HG03066 (cell line): Measurements from ENCODE around the gene ST8SIA6.
"Not testable (repeated sequence)": the region's sequence is repeated elsewhere in the genome, so short reads cannot be mapped to it uniquely, and the experiment has no call there.

ENCODE experiments used
- ATAC-seq: cut with Tn5 transposase; IDR thresholded peaks from one replicate; pipeline ENCODE4 v1.9.1; 2021; ENCODE audit warnings: low read depth; ENCODE audit not compliant: unreplicated experiment

ST8SIA6 gene

DNA sequence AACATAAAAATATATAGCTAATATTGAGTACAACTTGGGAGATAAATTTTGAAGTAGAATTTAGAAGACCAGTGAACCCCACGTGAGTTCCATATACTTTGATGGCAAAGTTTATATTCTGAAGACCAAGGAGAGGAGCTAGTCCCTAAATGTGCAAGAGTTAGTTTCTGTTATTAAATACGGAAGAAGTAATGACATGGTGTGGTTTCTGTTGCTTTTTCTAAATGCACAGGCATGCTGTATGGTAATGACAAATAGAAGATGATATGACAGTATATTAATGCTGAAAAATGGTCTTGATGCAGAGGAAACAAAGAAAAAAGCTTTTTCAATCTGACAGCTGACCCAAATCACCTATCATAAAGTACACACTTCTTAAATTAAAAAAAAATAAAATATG lies 101.8 kb downstream of the ST8SIA6 start:
- ATAC-seq: no peak

- no peak for ATAC-seq
Observed at GRCh38 chr10:17351506-17351905, 102.9 kb downstream of the ST8SIA6 start.

DNA sequence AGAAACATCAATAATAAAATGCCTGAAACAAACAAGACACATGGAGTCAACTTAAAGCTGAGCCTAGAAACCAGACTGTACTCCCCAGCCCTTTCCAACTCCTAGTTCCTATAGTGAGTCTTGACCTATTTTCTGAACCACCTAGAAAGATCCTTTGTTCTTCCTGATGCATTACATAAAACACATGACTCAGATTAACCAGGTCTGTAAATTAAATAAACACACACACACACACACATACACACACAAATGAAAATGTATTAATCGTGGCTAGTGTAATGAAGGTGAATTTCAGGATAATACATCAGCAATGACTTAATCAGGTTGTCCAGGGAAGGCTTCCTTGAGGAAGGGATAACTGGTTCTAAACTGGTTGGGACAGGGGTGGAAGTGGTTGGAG lies 104.7 kb downstream of the ST8SIA6 start:
- no peak for ATAC-seq

GRCh38 chr10:17348501-17349349 lies 105.7 kb downstream of the ST8SIA6 start:
- ATAC-seq: no peak

DNA sequence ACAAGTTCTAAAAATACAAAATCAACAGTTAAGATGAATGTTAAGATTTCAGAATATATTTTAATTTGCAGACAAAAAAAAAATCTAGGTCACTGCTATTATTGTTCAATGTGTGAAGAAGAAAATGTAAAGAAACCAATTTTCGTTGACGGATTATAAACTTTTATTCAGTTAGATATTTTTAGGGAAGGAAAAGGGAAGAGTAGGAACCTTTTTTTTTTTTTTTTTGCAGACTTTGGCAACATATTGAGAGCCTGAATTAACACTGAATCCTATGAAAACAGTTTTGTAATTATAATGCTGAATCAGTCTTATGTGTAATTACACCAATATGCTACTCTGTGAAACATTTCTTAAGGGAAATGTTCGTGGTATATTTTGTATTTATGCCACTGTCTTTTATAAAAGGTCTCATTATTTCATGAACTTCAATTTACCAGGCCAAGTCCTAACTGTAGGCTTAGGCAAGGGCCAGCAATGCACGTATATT lies 106.3 kb downstream of the ST8SIA6 start:
- no peak for ATAC-seq

DNA sequence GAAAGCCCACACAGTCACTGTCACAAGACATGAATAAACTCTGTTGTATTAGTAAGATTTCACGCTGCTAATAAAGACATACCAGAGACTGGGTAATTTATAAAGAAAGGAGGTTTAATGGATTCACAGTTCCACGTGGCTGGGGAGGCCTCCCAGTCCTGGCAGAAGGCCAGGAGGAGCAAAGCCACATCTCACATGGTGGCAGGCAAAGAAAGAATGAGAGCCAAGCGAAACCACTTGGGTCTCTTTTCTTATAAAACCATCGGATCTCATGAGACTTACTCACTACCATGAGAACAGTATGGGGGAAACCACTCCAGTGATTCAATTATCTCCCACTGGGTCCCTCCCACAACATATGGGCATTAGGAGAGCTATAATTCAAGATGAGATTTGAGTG lies 110.2 kb downstream of the ST8SIA6 start:
- no peak for ATAC-seq

DNA sequence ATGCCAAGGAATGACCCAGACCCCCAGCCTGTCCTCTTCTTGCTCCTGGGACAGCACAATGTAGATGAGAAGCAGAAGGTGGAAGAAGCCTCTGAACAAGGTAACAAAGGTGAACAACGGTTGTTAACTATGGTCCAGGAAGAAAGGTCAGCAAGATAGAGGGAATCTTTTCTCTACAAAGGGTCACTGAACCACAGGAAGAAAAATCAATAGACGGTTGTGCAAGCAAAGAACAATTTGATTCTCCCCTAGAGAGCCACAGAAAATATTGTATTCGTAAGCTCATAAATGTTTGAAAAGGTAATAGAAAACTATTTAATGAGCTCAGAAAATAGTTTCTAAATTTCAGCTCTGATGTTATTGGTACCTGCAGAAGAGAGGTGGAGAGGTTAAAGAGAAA lies 111.3 kb downstream of the ST8SIA6 start:
- no peak for ATAC-seq

- no peak for ATAC-seq
Observed at GRCh38 chr10:17340144-17340829, 114.1 kb downstream of the ST8SIA6 start.

- ATAC-seq: no peak
Observed at GRCh38 chr10:17335065-17335464, 119.3 kb downstream of the ST8SIA6 start.

- ATAC-seq: no peak
Observed at GRCh38 chr10:17330501-17330900, 123.9 kb downstream of the ST8SIA6 start.

GRCh38 chr10:17326377-17326776 lies 128.0 kb downstream of the ST8SIA6 start:
- no peak for ATAC-seq

DNA sequence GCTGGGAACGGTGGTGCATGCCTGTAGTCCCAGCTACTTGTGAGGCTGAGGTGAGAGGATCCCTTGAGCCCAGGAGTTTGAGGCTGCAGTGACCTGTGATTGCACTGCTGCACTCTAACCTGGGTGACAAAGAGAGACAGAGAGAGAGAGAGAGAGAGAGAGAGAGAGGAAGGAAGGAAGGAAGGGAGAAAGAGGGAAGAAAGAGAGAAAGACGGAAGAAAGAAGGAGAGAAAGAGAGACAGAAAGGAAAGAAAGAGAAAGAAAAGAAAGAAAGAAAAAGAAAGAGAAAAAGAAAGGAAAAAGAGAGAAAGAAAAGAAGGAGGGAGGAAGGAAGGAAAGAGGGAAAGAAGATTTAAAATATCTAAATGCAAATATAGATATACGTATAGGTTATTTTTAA lies 132.4 kb downstream of the ST8SIA6 start:
- not testable (repeated sequence) for ATAC-seq

- peak; percentile 70 for ATAC-seq
Observed at GRCh38 chr10:17316488-17317170, 137.8 kb downstream of the ST8SIA6 start.

GRCh38 chr10:17309435-17309834 lies 145.0 kb downstream of the ST8SIA6 start:
- no peak for ATAC-seq

DNA sequence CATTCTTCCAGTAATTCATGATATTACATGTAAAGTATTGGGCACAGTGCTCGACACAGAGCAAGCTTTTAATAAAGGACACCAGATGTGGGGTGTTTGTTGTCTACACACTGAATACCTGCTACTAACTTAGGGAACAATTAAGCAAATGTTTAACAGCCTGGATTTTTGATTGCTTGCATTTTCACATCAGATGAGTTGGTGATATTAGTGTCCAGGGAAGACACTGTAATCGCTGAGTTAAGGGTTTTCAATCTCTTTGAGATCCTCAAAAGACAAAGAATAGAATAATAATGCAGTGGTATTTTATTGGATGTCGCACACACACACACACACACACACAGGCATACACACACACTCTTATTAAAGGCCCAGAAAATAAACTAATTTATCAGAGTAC lies 147.3 kb downstream of the ST8SIA6 start:
- ATAC-seq: no peak

DNA sequence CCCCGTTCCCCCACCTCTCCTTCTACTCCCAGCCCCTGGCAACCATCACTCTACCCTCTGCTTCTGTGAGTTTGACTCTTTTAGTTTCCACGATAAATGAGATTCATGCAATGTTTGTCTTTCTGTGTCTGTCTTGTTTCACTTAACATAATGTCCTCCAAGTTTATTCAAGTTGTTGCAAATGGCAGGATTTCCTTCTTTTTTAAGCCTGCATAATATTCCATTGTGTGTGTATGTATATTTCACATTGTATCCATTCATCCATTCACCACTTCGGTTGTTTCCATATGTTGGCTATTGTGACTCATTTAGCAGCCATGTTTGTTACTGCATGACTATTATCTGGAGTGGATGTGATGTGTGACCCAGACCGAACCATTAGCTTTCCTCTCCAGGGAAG lies 162.0 kb downstream of the ST8SIA6 start:
- ATAC-seq: no peak

- no peak for ATAC-seq
Observed at GRCh38 chr10:17290226-17290625, 164.2 kb downstream of the ST8SIA6 start.

DNA sequence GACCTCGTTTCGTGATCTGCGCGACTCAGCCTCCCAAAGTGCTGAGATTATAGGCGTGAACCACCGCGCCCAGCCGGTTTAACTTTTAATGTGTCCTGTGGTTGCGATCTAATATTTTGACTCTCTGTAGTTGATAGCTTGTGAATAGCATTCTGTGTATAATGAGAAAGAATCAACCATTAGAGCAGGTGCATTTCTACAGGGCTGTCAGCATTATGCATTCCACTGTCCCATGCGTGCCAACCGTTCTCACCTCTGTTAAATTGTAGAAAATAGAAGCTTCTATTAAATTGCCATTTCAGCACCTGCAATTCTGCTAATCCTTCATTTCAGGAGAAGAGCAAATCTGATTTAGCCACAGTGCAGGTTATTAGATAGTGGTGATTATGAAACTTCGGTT lies 164.6 kb downstream of the ST8SIA6 start:
- no peak for ATAC-seq

GRCh38 chr10:17286562-17287550 lies 167.5 kb downstream of the ST8SIA6 start:
- no peak for ATAC-seq

GRCh38 chr10:17282311-17282710 lies 172.1 kb downstream of the ST8SIA6 start:
- no peak for ATAC-seq
